Stimulated activated CD4-positive, alpha-beta T cell treated with anti-CD3 and anti-CD28 coated beads, Interleukin-1b, Interleukin-23, amount 100 ng/mL, for 24 hours (primary cell): Measurements from ENCODE around the gene TRPC4.
"Not testable (repeated sequence)": the region's sequence is repeated elsewhere in the genome, so short reads cannot be mapped to it uniquely, and the experiment has no call there.

ENCODE experiments used
- DNase-seq, 4 experiments: peaks; one replicate each; pipeline ENCODE4 v3.0.0-alpha.2; 2020; ENCODE audit warnings: low read depth in 4 of 4, low spot score in 1 of 4

The TRPC4 gene

DNA sequence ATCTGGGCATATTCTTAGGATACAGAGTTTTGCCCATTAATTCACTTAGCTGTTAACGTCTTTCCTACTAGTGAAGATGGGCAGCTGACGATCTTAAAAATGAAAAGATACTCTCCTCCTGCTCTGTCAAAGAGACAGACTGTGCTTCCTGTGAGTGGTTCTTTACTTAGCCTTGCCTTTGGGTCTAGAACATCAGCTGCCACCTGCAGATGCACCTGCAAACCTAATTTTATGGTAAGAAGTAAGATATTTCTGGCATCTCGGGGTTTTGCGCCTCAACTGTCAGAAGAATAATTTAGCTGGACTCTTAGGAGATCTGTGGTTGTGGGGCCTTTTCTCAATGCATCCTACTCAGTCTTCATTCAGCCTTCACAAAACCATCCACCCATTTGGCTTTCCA, 36.2 kb downstream of the TRPC4 start:
- DNase-seq: no peak

DNA sequence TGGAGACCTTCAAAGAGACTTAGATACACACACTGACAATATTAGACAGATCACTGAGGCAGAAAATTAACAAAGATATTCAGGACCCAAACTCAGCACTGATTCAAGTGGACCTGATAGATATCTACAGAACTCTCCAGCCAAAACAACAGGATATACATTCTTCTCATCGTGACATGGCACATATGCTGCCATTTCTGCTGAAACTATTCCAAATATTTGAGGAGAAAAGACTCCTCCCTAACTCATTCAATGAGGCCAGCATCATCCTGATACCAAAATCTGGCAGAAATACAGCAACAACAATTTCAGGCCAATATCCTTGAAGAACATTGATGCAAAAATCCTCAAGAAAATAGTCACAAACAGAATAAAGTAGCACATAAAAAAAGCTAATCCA, 53.3 kb downstream of the TRPC4 start:
- no peak for DNase-seq

DNA sequence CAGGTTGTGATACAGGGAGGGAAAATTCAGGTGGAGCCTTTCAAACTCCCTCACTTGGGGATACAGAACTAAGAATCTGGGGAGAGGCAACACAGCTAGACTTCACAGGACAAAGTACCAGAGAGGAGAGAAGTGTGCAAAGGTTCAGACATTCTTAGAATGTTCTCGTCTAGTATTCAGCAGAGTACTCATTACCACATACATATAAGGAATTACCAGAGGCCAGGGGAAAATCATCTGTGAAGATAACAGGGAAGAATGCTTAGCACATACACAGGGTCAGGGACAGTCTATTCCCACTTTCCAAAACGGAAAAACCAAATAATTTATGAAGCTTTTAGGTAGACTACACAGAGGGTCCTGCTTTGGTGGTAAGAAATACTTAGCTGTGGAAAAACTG, 58.1 kb downstream of the TRPC4 start:
- DNase-seq: no peak

DNA sequence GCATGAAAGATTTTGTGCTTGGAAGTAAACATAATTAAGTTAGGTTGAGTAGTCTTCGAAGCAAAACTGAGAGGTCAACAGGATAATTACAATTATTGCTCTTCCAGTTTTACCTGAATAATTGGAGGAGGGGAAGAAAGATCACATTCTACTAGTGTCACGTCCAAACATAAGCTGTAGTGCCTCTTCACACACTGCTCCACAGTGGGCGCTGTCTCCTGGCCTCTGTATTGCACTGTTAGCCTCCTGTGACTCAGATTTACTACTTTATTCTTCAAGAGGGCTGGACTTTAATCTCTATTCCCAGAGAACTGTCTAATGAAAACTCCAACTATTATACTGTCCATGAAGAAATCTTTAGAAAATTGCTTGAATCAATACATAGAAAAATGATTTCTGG, 62.9 kb downstream of the TRPC4 start:
- DNase-seq: no peak

DNA sequence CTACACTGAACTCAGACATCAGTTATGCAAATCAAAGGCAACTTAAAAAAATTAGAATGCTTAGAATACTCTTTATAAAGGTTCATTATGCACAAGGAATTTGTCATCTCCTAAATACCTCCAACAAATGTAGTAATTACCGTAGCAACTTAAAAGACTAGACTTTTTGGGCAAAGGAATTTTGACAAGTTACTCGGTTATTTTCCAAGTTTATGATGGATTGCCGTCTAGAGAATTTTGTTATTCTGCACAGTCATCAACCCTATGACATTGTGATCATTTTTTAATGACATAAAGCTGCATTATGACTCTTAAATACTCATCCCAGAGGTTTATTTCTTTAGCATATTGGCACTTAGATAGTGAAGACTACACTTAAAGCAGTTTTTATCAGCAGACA, 71.9 kb downstream of the TRPC4 start:
- no peak for DNase-seq

DNA sequence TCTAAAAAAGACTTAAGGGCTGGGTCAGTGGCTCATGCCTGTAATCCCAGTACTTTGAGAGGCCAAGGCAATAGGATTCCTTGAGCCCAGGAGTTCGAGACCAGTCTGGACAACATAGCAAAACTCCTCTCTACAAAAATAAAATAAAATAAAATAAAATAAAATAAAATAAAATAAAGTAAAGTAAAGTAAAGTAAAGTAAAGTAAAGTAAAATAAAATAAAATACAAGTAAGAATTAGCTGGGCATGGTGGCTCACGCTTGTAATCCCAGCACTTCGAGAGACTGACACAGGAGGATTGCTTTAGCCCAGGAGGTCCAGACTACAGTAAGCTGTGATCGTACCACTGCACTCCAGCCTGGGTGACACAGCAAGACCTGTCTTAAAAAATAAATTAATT, 72.8 kb downstream of the TRPC4 start:
- DNase-seq: not testable (repeated sequence)

DNA sequence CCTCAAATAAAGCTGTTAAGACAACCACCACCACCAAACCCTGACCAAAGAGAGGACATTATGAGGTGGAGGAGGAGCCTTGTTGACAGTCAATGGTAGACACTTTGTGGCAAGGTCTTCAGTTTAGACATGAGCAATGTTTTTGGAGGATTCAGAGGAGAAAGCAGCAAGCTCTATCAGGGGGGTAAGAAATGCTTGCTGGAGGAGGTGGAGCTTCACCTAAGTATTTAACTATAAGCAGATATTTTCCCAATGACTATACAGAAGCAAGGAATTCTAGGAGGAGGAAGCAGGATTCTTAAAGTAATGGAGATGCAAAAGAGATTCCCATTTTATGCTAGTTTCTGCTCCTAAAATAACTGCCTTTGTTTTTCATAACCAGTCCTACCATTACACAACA, 74.2 kb downstream of the TRPC4 start:
- no peak for DNase-seq

DNA sequence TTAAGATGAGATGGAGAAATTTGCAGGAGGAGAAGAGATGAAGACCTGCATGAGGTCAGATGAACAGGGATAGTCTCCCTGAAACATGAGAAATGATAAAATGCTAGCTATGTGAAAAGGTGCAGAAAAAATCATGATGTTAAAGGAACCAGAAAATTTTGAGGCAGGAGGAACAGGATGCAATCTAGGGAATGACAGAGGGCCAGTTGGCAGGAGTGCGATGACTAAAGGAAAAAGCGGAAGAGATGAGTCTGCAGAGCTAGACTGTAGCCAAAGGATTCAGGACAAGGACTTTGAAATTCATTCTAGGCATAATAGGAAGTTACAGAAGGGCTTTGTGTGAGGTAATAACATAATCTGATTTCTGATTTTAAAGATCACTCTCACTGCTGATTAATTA, 77.9 kb downstream of the TRPC4 start:
- DNase-seq: no peak

DNA sequence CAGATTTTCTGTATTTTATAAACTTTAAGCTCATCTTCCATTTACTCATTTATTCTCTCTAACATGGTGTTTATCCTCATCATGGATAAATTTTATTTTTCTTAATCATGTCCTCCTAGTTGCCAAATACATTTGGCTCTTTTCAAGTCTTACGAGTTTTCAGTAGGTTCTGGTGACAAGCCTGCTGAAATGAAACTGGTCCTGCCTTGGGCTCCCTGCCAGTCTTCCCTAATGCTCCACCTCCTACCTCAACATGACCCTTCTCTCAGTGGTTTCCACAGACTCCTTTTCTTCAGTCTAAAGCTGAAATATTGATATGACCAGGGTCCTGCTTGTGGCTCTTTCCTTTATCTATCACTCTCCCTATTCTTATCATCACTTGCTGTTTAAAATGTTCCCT, 81.2 kb downstream of the TRPC4 start:
- no peak for DNase-seq

DNA sequence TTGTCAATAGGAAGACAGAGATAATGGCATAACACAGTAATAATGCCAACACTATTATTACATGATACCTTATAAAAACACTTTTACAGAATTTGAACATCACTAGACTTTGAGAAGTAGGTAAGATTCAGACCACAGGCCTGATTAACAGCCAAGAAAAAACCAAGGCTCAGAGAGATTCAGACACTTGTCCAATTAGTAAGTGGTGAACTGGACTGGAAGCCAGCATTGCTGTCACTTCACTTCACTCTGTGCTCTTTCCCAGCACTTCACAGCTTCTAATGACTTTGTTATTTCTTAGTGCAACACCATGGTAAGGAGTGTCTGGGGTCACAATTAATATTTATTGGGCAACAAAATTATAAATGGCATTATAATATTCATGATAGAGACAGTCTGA, 91.9 kb downstream of the TRPC4 start:
- no peak for DNase-seq

DNA sequence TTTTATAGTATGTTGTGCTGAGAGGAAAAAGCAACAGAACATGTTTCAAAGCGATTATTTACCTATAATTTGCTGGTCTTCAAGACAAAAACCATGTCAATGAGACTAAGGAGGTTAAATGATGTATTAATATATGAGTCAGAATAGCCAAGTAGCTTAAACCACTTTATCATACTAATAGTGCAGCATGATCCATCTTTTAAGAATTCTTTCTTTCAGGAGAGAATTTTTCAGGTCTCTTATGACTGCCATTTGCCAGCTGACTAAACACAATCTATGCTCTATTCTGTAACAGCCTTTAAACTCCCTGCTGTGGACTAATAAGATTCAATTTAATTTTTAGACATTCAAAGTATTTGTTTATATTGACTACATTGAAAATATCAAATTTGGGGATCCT, 93.7 kb downstream of the TRPC4 start:
- DNase-seq: no peak

DNA sequence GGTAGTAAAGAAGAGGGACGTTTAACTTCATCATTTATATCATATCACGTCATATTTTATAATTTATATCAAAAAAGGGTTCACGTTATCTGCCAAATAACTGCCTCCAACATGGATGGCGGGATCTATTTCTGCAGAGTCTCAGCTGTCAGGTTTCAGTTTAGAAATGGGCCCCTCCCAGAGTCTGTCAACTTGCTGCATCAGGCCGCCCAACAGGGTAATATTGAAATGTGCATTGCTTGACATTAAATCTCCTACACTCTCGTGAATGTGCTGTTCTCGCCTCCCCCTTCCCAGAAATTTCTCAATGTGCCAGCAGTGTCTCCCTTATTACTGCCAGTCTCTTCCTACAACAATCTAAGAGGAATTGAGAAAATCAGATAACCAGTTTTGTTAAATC, 96.9 kb downstream of the TRPC4 start:
- DNase-seq: no peak

DNA sequence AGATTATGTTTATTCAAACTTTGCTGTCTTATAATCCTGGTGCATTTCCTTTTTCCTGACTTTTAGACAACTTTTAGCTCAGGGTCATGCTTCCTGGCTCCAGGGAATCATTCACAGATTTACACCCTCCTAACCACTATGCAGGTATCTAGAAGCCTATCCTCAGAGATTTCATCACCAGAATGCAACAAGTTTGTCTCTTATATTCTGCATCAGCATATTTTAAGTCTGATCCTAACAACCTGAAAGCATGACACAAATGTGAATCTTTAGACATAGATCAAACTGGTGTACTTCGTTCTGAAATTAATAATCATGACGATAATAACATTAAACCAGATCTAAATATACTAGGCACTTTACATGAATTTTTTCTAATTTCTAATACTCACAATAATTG, 100.0 kb downstream of the TRPC4 start:
- no peak for DNase-seq

DNA sequence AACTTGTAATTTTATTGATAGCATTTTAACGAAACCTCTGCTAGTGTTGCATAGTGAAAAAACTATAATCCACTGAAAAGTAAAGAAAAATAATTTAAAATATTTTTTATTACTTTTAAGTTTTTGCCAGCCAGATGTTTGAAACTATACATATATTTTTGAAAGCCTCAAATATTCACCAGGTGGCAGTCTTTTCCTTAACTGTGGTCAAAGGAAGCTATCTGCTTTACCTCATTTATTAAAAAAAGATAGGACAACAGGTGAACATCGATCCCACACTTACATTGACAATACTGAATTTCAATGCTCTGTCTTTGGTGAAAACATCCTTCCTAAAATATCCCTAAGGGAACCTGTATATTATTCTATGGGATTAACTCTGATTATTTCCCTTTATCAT, 100.5 kb downstream of the TRPC4 start:
- no peak for DNase-seq

DNA sequence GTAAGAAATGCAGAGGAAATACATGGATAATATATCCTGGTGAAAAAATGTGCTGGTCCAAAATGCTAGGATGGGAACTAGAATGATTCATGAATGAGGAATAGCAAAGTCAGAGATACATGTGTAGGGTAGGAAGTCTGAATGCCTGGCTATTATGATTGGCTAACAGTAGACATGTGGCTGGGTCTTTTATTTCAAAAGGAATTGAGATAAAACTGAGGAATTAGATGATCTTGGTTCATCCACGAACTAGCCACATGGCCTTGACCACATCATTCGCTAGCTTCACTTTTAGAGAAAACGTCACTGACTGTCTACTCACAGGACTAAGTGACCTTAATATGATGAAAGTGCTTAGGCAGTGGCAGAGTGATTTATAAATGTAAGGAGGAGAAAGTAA, 103.1 kb downstream of the TRPC4 start:
- no peak for DNase-seq

DNA sequence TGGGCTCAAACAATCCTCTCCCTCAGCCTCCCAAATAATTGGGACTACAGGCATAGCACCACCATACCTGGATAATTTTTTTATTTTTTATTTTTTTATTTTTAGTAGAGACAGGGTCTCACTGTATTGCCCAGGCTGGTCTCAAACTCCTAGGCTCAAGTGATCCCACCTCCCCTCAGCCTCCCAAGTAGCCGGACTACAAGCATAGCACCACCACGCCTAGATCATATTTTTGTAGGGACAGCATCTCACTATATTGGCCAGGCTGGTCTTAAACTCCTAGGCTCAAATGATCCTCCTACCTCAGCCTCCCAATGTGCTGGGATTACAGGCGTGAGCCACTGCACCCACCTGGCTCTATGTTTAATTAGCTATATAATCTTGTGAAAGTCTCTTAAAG, 114.2 kb downstream of the TRPC4 start:
- DNase-seq: no peak

DNA sequence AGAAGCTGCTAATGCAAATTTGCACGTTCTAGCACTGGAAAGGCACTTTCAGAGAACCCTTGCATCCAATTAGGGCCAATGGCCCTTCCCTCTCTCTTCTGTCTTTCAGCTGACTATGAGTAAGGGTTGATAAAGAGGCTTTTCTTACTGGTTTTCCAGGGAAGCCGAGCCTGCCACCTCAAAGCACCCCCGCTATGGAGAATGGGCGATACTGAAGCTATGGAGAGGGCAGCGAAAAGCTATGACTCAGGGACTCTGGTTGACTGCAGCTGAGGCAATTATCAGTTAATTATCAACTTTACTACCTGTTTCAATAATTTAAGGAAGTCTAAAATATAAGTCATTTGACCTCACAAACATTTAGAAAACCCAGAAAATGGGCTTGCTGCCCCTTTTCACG, 115.8 kb downstream of the TRPC4 start:
- no peak for DNase-seq

DNA sequence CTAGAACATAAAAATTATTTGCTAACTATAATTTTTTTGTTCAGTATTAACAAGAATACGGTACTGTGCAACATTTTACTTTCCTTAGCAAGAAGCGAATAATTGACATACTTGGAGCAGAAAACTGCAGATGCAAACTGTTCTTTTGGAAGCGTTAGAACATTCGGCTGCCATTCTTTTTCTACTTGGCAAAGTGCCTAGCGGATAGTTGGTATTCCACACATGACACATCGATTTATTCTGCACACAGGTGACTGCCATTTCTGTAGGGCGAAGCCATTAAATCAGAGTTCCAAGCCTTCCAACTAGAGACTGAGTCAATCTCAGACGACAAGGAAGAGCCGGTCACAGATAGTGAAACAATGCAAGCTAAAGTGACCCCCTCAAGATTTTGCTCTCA, 117.4 kb downstream of the TRPC4 start:
- DNase-seq: no peak

DNA sequence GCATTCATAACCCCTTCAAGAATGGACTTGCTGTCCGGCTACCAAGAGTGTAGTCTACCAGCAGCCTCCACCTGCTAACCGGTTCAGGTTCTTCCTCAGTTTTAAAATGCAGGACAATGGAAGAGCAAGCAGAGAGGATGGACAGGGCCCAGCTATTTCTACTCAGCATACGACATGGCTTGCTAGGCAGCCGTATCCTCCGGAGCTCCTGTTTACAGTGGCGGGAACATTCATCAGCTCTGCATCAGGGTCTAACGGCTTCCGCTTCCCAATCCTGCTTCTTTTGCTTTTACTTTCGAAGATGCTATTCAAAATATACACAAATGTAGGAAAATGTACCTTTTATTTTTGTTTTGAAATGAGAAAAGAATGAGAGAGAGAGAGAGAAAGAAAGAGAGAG, 118.5 kb downstream of the TRPC4 start:
- DNase-seq: no peak

DNA sequence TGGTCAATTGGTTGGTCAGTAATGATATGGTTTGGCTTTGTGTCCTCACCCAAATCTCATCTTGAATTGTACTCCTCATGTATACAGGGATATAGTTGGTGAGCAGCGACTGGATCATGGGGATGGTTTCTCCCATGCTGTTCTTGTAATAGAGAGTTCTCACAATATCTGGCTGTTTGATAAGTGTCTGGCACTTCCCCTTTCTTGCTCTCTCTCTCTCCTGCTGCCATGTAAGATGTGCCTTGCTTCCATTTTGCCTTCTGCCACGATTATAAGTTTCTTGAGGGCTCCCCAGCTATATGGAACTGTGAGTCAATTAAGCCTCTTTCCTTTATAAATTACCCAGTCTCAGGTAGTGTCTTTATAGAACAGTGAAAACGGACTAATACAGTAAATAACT, 120.7 kb downstream of the TRPC4 start:
- DNase-seq: no peak

DNA sequence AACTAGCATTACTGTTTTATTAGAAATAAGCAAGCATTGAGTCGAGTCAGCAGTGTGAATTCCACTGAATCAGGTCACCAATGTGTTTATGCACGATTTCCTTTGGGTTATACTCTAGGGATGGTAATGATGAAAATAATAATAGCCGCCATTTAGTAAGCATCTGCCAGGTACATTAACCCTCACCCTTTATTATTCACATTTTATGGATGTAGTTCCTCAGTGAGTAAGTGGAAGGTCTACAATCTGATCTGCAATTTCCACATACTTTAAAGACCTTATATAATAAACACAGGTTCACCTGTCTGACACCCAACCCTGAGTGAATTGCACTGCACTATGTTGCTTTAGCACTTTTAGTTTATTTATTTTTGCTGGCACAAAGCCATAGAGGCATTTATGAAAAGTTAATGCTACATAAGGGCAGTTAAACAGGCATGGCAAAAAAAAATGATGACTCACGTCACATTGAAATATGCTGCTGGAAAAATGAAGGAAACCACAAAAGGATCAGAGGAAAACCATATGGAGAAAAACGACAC, 122.4 kb downstream of the TRPC4 start:
- DNase-seq: no peak

DNA sequence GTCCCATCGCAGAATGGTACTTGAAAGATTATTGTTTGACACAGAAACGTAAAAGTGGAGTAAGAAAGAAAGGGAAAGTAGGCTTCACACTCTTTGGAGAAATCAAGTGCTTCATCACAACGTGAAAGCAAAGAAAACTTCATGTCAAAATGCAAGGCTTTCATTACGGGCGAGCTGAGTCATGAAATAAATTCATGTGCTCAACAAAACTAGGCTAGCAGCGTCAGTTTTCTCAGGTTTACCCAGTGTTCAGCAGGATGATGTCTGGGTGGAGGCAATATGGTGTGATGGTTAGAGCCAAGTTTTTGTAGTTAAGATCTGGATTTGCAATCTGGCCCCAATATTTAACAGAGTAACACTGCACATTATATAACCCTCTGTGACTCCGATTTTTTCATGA, 128.0 kb downstream of the TRPC4 start:
- no peak for DNase-seq

DNA sequence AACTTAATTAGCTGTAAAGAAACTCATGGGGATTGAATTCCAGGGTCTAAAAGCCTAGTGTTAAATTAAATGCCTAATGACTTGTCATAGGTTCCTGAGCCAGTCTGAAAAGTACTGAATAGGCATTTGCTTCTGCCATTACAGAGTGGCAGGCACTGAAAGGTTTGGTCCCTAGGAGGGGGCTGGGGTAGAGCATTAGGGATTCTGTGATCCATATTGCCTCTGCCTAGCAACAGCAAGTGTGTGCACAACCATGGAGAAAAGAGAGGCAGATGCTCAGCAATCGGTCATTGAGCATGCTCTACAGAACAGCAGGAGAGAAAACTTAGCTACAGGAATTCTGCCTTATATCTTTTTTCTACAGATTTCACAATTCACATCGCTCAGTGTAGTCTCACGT, 133.5 kb downstream of the TRPC4 start:
- no peak for DNase-seq

DNA sequence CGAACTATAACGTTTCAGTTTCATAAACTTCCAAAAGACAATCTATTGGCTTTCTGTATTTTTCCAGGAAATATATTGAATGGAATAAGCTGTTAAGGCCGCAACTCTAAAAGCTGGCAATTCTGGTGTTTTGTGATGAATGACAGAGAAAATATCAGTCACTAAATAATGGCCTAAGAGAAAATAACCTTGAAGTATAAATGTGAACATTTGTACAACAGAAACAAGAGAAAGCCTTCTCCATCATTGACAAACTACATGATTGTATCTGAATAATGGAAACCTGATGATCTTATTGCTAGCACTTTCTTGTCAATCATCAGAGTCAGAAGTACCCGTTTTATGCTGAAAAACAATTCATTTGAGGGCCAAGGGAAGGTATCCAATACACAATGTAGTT, 134.3 kb downstream of the TRPC4 start:
- no peak for DNase-seq
